C4-2B (cell line): ENCODE measurements around the gene RUNX3.

Experiments used
- H3K27ac ChIP-seq: fragments of 450-650 bp; 2 replicates; pipeline ENCODE4 v1.5.1; 2017
- ZFX ChIP-seq: fragments of 450-650 bp; IDR thresholded peaks from 2 replicates; pipeline ENCODE4 v1.6.1; 2017
- TF ChIP-seq, protein P1 (sequence below): fragments of 450-650 bp; conservative IDR thresholded peaks from 2 replicates; pipeline ENCODE4 v1.5.1; 2017; ENCODE audit warnings: mild to moderate bottlenecking

RUNX3 gene

GRCh38 chr1:24878775-24879742 is 51.0 kb downstream of the RUNX3 start:
- H3K27ac ChIP-seq = no peak overlapping the region
- no peak for TF ChIP-seq ZFX
- TF ChIP-seq, protein P1, sequence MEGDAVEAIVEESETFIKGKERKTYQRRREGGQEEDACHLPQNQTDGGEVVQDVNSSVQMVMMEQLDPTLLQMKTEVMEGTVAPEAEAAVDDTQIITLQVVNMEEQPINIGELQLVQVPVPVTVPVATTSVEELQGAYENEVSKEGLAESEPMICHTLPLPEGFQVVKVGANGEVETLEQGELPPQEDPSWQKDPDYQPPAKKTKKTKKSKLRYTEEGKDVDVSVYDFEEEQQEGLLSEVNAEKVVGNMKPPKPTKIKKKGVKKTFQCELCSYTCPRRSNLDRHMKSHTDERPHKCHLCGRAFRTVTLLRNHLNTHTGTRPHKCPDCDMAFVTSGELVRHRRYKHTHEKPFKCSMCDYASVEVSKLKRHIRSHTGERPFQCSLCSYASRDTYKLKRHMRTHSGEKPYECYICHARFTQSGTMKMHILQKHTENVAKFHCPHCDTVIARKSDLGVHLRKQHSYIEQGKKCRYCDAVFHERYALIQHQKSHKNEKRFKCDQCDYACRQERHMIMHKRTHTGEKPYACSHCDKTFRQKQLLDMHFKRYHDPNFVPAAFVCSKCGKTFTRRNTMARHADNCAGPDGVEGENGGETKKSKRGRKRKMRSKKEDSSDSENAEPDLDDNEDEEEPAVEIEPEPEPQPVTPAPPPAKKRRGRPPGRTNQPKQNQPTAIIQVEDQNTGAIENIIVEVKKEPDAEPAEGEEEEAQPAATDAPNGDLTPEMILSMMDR = no peak

DNA sequence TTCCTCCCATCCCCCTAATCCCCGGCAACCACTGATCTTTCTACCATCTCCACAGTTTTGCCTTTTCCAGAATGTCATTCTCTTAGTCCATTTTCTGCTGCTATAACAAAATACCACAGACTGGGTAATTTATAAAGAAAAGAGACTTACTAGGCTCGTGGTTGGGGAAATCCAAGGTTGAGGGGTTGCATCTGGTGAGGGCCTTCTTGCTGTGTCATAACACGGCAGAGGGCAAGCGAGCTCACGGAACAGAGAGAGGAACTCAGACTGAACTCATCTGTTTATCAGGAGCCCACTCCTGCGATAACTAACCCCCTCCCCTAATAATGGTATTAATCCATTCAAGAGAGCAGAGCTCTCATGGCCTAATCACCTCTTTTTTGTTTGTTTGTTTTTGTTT is 52.0 kb downstream of the RUNX3 start:
- H3K27ac ChIP-seq = no peak overlapping the region
- no peak for TF ChIP-seq ZFX
- TF ChIP-seq, protein P1 = no peak

DNA sequence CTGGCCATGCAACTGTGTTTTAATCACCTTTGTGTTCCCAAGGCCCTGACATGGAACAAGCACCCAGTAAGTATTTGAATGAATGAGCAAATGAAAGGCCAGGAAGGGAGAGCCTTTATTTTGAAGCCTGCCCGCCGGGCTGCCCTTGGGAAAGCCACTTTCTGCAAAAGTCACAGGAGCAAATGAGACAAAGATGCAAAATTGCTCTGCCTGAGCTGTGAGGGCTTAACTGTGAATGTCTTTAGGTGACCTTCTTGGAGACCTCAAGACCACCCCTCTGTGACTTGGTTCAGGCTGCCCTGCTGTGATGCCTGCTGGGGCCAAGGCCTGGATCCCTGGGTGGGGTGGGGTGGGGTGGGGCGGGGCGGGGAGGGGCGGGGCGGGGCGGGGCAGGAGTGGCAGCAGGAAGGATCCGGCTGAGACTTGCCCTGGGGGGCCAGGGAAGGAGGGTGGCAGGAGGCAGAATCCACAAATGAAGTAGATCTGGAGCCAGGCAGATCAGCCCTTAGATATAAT is 54.0 kb downstream of the RUNX3 start:
- no peak overlapping the region for H3K27ac ChIP-seq

DNA sequence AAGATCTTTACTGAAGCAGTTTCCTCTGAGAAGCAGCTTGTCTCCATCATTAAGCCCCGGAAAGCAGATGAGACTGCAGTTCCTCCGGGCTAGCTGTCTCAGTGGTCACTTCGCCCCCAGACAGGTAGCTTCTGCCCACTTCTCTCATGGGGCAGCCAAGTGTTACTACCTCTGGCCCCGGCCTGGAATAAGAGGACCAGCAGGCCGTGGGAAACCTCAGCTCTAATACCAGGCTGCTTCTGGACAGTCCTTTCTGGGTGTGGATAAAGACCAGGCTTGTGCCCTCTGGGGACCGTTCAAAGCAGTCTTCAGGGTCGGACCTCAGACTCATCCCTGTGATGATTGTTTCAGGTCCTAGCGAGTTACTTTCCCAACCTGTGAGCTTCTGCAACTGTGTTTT is 54.8 kb downstream of the RUNX3 start:
- TF ChIP-seq ZFX = no peak
- TF ChIP-seq, protein P1 = no peak
- H3K27ac ChIP-seq = no peak overlapping the region

More for the DNA sequence above, 54.0 kb downstream of the RUNX3 start:
- no peak for TF ChIP-seq ZFX
- TF ChIP-seq, protein P1 = no peak

DNA sequence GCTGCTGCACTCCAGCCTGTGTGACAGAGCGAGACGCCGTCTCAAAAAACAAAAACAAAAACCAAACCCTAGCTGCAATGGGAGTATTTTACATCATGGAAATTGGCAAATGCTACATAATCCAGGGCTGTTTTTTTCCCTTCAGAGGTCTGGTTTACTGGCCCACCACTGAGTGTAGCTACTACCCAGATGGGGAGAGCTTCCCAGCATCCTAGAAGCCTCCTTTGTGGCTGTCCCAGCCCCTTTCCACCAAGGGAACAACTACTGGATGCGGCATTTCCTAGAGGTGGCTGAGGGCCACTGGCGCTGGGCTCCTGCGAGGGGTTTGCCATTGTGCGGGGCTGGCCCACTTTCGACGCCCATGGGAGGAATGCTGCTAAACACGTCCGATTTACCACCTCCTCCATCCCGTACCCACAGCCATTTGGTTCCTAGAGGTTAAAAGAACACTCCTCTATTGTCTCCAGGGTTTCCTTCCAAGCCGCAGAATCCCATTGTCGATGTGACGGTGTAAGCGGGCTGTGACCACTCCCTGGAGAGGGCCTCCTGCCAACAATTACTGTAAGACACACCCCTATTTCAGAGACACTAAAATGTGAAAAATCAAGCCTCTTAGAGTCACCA is 55.4 kb downstream of the RUNX3 start:
- TF ChIP-seq, protein P1 = no peak
- no peak for TF ChIP-seq ZFX
- no peak overlapping the region for H3K27ac ChIP-seq

DNA sequence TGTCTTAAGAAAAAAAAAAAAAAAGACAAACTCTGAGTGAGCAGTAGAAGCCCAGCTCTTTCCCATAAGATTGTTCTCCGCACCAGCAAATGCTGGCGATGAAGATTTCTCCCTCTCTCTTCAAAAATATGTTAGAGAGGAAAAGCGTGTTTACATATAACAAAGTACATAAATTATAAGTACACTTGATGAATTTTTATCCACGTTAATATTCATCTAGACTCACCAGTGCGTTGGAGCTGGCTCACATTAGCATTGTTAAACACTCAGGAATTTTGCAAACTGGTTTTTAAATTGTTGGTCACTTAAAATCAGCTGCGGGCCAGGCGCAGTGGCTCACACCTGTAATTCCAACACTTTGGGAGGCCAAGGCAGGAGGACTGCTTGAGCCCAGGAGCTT is 56.0 kb downstream of the RUNX3 start:
- no peak for TF ChIP-seq ZFX
- TF ChIP-seq, protein P1 = no peak
- no peak overlapping the region for H3K27ac ChIP-seq

GRCh38 chr1:24873148-24873547 is 56.9 kb downstream of the RUNX3 start:
- TF ChIP-seq ZFX = no peak
- TF ChIP-seq, protein P1 = no peak
- no peak overlapping the region for H3K27ac ChIP-seq
